Gastroesophageal sphincter (tissue), 3 donors: ENCODE data around the gene EFL1.
"Not testable (repeated sequence)": the region's sequence is repeated elsewhere in the genome, so short reads cannot be mapped to it uniquely, and the experiment has no call there.

Source experiments
- CTCF ChIP-seq, 4 experiments: fragments of 200-600 bp in 2 of 4; fragments of 450-650 bp in 2 of 4; sonication (generic) in 1 of 4; IDR thresholded peaks; one replicate each; pipeline ENCODE4 v1.5.1; 2017 to 2019; ENCODE audit warnings: antibody characterized with exemption in 4 of 4, mild to moderate bottlenecking in 2 of 4, moderate library complexity in 2 of 4
- EP300 ChIP-seq: sonication (generic); formaldehyde crosslinking; IDR thresholded peaks from one replicate; pipeline ENCODE4 v1.6.1; 2017; ENCODE audit warnings: antibody characterized with exemption, mild to moderate bottlenecking
- POLR2A ChIP-seq, 2 donors: fragments of 450-650 bp; IDR thresholded peaks; one replicate each; pipeline ENCODE4 v1.6.1; 2017; ENCODE audit warnings: antibody characterized with exemption in 2 of 2, mild to moderate bottlenecking in 2 of 2, moderate library complexity in 1 of 2

- TF ChIP-seq CTCF (IDR thresholded peaks at IDR 0.05); EP300; POLR2A (IDR thresholded peaks at IDR 0.05): not testable (repeated sequence)
Measured at GRCh38 chr15:82284381-82284780, 21.8 kb upstream of the EFL1 start.
